Activated CD8-positive, alpha-beta T cell treated with anti-CD3 and anti-CD28 coated beads for 36 hours (primary cell): ENCODE results near the gene SLC4A2. TPM values are rescaled to one million over a fixed set of nuclear protein-coding genes. Genes with fewer than 3 reads are reported as not detected.

ENCODE experiments used
- ATAC-seq: fragments of 200-7000 bp; cut with Tn5 transposase; one replicate; pipeline ENCODE4 v1.10.0; 2021; ENCODE audit warnings: mild to moderate bottlenecking, moderate library complexity
- CTCF ChIA-PET: fragments of 350-600 bp; sonication (Branson Sonifier 250); formaldehyde crosslinking; loops from one replicate; lab custom pipeline; 2021; ENCODE audit warnings: antibody characterized with exemption; lab: Charles Lee
- POLR2A ChIA-PET: fragments of 350-600 bp; sonication (Branson Sonifier 250); formaldehyde crosslinking; loops from one replicate; lab custom pipeline; 2021; ENCODE audit warnings: antibody characterized with exemption; lab: Charles Lee
- DNase-seq: peaks from one replicate; pipeline ENCODE4 v3.0.0-alpha.2; 2020
- H3K27ac Mint-ChIP-seq: one replicate; pipeline ENCODE4 v1.8.0; 2021; ENCODE audit warnings: mild to moderate bottlenecking, mixed read lengths
- H3K27me3 Mint-ChIP-seq: one replicate; pipeline ENCODE4 v1.8.0; 2021; ENCODE audit warnings: mixed read lengths
- H3K36me3 Mint-ChIP-seq: one replicate; pipeline ENCODE4 v1.8.0; 2021; ENCODE audit warnings: low read depth, mixed read lengths
- H3K4me1 Mint-ChIP-seq: one replicate; pipeline ENCODE4 v1.8.0; 2021; ENCODE audit warnings: low read depth, mixed read lengths
- H3K4me3 Mint-ChIP-seq: one replicate; pipeline ENCODE4 v1.8.0; 2021; ENCODE audit warnings: mild to moderate bottlenecking, moderate library complexity, mixed read lengths
- H3K9me3 Mint-ChIP-seq: one replicate; pipeline ENCODE4 v1.8.0; 2021; ENCODE audit warnings: mixed read lengths
- intact Hi-C: fragments of 100-400 bp; cut with micrococcal nuclease; formaldehyde crosslinking; loops from one replicate; pipeline ENCODE4 v1.10.0; 2022
- total RNA-seq, 2 experiments: library from RNA; stranded (reverse); gene quantifications; one replicate each; pipeline ENCODE4 v1.2.3, GENCODE V29; 2021
- TF ChIP-seq, protein P1 (sequence below): fragments of 200-600 bp; IDR thresholded peaks from one replicate; pipeline ENCODE4 v1.8.0; 2022; ENCODE audit warnings: antibody characterized with exemption, mild to moderate bottlenecking

The SLC4A2 gene
- total RNA-seq, 2 experiments from 2014 or later = 42.7 to 46.1 TPM

DNA sequence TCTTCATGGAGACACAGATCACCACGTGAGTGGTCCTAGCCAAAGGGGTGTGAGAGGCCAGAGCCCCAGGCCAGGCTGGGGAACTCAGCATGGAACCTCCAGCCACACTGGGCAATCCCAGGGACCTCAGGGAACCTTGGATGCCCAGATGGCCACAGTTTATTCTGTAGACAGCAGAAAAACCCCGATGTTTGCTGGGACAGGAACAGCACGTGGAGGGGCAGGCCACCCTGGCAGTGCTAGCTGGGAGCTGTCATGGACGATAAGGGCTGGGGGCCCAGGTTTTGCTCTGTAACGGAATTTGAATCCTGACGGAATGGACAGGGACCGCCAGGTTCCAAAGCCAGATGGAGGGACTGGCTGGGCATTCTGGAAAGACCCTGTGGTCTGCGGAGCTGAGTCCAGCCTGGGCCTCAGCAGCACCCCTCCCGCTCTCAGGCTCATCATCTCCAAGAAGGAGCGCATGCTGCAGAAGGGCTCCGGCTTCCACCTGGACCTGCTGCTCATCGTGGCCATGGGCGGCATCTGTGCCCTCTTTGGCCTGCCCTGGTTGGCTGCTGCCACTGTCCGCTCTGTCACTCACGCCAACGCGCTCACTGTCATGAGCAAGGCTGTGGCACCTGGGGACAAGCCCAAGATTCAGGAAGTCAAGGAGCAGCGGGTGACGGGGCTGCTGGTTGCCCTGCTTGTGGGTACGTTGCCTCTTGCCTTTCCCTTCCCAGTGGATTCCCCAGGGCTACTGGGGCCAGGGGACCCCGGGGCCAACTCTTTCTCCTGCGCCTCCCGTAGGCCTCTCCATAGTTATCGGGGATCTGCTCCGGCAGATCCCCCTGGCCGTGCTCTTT is 15.7 kb downstream of the SLC4A2 start:
- TF ChIP-seq, protein P1, sequence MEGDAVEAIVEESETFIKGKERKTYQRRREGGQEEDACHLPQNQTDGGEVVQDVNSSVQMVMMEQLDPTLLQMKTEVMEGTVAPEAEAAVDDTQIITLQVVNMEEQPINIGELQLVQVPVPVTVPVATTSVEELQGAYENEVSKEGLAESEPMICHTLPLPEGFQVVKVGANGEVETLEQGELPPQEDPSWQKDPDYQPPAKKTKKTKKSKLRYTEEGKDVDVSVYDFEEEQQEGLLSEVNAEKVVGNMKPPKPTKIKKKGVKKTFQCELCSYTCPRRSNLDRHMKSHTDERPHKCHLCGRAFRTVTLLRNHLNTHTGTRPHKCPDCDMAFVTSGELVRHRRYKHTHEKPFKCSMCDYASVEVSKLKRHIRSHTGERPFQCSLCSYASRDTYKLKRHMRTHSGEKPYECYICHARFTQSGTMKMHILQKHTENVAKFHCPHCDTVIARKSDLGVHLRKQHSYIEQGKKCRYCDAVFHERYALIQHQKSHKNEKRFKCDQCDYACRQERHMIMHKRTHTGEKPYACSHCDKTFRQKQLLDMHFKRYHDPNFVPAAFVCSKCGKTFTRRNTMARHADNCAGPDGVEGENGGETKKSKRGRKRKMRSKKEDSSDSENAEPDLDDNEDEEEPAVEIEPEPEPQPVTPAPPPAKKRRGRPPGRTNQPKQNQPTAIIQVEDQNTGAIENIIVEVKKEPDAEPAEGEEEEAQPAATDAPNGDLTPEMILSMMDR = no peak
- CTCF ChIA-PET = interaction anchor here (1.1 kb wide), 1 partner anchor 20 kb away, joined by 3 read pairs; no protein-coding TSS in a partner anchor
- no peak overlapping the region for H3K27ac Mint-ChIP-seq

DNA sequence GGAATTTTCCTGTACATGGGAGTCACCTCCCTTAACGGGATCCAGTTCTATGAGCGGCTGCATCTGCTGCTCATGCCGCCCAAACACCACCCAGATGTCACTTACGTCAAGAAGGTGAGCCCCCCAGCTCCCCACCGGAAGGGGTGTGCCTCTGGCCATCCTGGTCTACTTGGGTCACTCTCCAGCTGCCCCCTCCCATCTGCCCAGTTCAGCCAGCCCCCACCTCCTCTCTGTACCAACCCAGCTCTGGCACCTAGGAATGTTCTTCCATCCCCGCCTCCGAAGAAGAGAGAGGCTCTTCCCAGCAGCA is 16.2 kb downstream of the SLC4A2 start:
- H3K27ac Mint-ChIP-seq = no peak overlapping the region
- H3K36me3 Mint-ChIP-seq = peaks cover 20% of the 10 kb centered on the region
- POLR2A ChIA-PET = interaction anchor here (1.7 kb wide), 1 partner anchor 10 kb away, joined by 4 read pairs; no protein-coding TSS in a partner anchor

More for the DNA sequence above, 15.7 kb downstream of the SLC4A2 start:
- Mint-ChIP-seq H3K4me1 (peaks cover 18% of the 10 kb centered on the region), H3K36me3 (peaks cover 19% of the 10 kb centered on the region), H3K9me3 (no peaks in the 10 kb centered on the region), H3K4me3 (no peak overlapping the region), H3K27me3 (no peaks in the 10 kb centered on the region)
- intact Hi-C loops = no loop called here
- POLR2A ChIA-PET = interaction anchor here (1.2 to 1.7 kb wide), 2 partner anchors 10 to 16 kb away, joined by 3 to 4 read pairs; no protein-coding TSS in a partner anchor
- ATAC-seq (no peak), DNase-seq (no peak)

DNA sequence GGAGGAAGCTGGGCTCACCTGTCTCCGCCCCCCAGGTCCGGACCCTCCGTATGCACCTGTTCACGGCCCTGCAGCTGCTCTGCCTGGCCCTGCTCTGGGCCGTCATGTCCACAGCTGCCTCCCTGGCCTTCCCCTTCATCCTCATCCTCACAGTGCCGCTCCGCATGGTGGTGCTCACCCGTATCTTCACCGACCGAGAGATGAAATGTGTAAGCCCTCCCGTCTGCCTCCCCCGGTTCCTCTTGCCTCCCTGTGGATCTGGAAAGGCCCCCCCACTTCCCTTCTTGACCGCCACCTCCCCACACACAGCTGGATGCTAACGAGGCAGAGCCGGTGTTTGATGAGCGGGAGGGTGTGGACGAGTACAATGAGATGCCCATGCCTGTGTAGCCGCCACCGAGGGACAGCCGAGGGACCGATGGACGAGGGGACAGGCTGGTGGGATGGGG is 16.6 kb downstream of the SLC4A2 start:
- intact Hi-C loops = no loop called here
- no peaks in the 10 kb centered on the region for H3K27me3 Mint-ChIP-seq
- peaks cover 22% of the 10 kb centered on the region for H3K36me3 Mint-ChIP-seq

More for the DNA sequence above, 16.2 kb downstream of the SLC4A2 start:
- Mint-ChIP-seq H3K4me1 (peaks cover 18% of the 10 kb centered on the region), H3K27me3 (no peaks in the 10 kb centered on the region), H3K9me3 (no peaks in the 10 kb centered on the region), H3K4me3 (no peak overlapping the region)
- TF ChIP-seq, protein P1 = no peak
- intact Hi-C loops = no loop called here
- no peak for DNase-seq
- CTCF ChIA-PET = interaction anchor here (1.1 kb wide), 1 partner anchor 20 kb away, joined by 3 read pairs; no protein-coding TSS in a partner anchor
- no peak for ATAC-seq

DNA sequence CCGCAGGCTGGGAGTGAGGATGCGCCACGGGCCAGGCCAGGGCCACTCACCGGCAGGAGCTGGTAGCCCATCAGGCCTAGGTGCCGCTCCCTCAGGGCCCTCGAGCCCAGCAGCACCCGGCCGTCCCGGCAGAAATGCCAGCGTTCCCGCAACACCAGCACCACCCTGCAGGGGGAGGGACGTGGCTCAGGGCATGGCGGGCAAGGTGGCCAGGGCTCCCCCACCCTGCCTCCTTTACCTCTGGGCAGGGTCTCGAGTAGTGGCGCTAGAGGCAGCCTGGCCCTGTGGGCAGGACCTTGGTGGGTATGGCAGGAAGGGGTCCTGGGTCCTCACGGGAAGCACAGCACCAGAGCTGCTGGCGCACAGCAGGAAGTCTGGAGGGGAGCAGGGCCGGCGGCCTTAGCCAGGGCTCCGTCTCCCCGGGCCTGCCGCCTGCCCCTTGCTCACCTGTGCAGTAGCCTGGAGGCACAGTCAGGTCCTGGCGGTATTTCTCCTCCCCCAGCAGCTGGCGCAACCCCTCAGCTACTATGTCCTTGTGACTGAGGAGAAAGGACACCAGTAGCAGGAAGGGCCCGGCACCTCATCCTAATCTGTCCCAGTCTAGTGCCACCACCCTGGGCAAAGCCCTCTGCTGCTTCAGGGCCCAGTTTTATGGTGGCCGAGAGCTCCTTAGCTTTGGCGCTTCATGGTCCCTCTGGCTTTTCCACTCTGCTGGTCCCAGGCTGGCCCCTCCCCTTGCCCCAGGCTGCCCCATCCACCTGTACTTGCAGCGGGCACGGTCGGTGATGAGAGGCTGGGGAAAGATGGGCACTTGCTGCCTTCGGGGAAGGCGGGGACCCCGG is 17.7 kb downstream of the SLC4A2 start:
- POLR2A ChIA-PET = interaction anchor here (0.5 to 2.1 kb wide), 6 partner anchors 8 to 26 kb away, joined by 3 to 7 read pairs (median 3); no protein-coding TSS in a partner anchor
- intact Hi-C loops = no loop called here
- TF ChIP-seq, protein P1 = peak; percentile 50
- CTCF ChIA-PET = interaction anchor here (1.0 to 1.3 kb wide), 6 partner anchors 10 to 67 kb away, joined by 3 to 5 read pairs (median 3); no protein-coding TSS in a partner anchor
- ATAC-seq = no peak
- DNase-seq = no peak
- Mint-ChIP-seq H3K4me1 (peaks cover 21% of the 10 kb centered on the region), H3K36me3 (peaks cover 23% of the 10 kb centered on the region), H3K4me3 (no peak overlapping the region), H3K27me3 (no peaks in the 10 kb centered on the region), H3K27ac (no peak overlapping the region), H3K9me3 (no peaks in the 10 kb centered on the region)

More for the DNA sequence above, 16.6 kb downstream of the SLC4A2 start:
- CTCF ChIA-PET = interaction anchor here (1.0 to 1.2 kb wide), 4 partner anchors 16 to 35 kb away, joined by 3 read pairs; no protein-coding TSS in a partner anchor
- Mint-ChIP-seq H3K4me3 (no peak overlapping the region), H3K27ac (no peak overlapping the region), H3K4me1 (peaks cover 18% of the 10 kb centered on the region), H3K9me3 (no peaks in the 10 kb centered on the region)
- DNase-seq = no peak
- POLR2A ChIA-PET = interaction anchor here (1.1 to 2.1 kb wide), 3 partner anchors 8 to 25 kb away, joined by 3 to 7 read pairs (median 4); no protein-coding TSS in a partner anchor
- TF ChIP-seq, protein P1 = no peak
- no peak for ATAC-seq
